A673 (cell line): Measurements from ENCODE around the gene SCNN1A.

Experiments used
- CTCF ChIP-seq: fragments of 300-800, 200-600 bp; sonication (generic); conservative IDR thresholded peaks from 2 replicates; pipeline ENCODE4 v1.5.1; 2017; ENCODE audit warnings: low read depth, mild to moderate bottlenecking, antibody characterized with exemption, low read length, moderate library complexity, mixed read lengths
- EZH2 ChIP-seq: fragments of 200-600 bp; sonication (generic); IDR thresholded peaks from 2 replicates; pipeline ENCODE4 v1.6.1; 2017; ENCODE audit warnings: borderline replicate concordance, low read depth, mild to moderate bottlenecking, mixed read lengths, antibody characterized with exemption, low read length; ENCODE audit not compliant: poor library complexity, severe bottlenecking

- TF ChIP-seq CTCF (no peak), EZH2 (no peak)
Observed at GRCh38 chr12:6352193-6353173, 22.9 kb downstream of the SCNN1A start.
